Measurements from ENCODE around the gene GYS1. TPM values are rescaled to one million over a fixed set of nuclear protein-coding genes. Genes with fewer than 3 reads are reported as not detected.

The GYS1 gene
- total and polyA plus RNA-seq, 2 of the 8 experiments (the other 6 are each of a cell fraction or from before 2014, with no cell fraction given): 30.0 to 38.7 TPM

DNA sequence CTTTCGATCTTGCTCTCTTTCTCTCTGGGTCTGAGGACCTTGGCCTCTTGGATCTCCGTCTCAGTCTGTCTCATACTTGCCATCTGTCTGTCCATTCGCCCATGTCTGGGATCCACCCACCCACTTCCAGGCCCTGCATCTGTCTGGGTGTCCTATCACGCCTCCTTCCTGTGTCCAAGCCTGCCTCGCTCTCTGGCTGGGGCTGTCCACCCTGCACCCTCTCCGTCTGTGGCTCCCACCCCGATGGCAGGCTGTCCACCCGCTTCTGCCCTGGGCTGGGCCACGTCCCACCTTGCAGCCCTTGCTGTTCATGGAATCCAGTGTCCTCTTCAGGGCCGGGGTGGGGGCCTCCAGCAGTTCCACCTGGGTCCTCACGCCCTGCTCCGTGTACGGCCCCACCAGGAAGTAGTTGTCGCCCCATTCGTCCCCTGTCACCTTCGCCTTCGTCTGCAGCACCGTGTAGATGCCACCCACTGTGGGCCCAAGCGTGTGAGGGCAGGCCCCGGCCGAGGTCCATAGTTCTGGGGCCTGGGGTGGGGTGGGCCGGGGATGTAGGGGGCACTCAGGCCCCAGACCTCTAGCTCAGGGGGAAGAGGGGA lies 2.0 kb downstream of the GYS1 start (continued):
- TF ChIP-seq, protein P1, sequence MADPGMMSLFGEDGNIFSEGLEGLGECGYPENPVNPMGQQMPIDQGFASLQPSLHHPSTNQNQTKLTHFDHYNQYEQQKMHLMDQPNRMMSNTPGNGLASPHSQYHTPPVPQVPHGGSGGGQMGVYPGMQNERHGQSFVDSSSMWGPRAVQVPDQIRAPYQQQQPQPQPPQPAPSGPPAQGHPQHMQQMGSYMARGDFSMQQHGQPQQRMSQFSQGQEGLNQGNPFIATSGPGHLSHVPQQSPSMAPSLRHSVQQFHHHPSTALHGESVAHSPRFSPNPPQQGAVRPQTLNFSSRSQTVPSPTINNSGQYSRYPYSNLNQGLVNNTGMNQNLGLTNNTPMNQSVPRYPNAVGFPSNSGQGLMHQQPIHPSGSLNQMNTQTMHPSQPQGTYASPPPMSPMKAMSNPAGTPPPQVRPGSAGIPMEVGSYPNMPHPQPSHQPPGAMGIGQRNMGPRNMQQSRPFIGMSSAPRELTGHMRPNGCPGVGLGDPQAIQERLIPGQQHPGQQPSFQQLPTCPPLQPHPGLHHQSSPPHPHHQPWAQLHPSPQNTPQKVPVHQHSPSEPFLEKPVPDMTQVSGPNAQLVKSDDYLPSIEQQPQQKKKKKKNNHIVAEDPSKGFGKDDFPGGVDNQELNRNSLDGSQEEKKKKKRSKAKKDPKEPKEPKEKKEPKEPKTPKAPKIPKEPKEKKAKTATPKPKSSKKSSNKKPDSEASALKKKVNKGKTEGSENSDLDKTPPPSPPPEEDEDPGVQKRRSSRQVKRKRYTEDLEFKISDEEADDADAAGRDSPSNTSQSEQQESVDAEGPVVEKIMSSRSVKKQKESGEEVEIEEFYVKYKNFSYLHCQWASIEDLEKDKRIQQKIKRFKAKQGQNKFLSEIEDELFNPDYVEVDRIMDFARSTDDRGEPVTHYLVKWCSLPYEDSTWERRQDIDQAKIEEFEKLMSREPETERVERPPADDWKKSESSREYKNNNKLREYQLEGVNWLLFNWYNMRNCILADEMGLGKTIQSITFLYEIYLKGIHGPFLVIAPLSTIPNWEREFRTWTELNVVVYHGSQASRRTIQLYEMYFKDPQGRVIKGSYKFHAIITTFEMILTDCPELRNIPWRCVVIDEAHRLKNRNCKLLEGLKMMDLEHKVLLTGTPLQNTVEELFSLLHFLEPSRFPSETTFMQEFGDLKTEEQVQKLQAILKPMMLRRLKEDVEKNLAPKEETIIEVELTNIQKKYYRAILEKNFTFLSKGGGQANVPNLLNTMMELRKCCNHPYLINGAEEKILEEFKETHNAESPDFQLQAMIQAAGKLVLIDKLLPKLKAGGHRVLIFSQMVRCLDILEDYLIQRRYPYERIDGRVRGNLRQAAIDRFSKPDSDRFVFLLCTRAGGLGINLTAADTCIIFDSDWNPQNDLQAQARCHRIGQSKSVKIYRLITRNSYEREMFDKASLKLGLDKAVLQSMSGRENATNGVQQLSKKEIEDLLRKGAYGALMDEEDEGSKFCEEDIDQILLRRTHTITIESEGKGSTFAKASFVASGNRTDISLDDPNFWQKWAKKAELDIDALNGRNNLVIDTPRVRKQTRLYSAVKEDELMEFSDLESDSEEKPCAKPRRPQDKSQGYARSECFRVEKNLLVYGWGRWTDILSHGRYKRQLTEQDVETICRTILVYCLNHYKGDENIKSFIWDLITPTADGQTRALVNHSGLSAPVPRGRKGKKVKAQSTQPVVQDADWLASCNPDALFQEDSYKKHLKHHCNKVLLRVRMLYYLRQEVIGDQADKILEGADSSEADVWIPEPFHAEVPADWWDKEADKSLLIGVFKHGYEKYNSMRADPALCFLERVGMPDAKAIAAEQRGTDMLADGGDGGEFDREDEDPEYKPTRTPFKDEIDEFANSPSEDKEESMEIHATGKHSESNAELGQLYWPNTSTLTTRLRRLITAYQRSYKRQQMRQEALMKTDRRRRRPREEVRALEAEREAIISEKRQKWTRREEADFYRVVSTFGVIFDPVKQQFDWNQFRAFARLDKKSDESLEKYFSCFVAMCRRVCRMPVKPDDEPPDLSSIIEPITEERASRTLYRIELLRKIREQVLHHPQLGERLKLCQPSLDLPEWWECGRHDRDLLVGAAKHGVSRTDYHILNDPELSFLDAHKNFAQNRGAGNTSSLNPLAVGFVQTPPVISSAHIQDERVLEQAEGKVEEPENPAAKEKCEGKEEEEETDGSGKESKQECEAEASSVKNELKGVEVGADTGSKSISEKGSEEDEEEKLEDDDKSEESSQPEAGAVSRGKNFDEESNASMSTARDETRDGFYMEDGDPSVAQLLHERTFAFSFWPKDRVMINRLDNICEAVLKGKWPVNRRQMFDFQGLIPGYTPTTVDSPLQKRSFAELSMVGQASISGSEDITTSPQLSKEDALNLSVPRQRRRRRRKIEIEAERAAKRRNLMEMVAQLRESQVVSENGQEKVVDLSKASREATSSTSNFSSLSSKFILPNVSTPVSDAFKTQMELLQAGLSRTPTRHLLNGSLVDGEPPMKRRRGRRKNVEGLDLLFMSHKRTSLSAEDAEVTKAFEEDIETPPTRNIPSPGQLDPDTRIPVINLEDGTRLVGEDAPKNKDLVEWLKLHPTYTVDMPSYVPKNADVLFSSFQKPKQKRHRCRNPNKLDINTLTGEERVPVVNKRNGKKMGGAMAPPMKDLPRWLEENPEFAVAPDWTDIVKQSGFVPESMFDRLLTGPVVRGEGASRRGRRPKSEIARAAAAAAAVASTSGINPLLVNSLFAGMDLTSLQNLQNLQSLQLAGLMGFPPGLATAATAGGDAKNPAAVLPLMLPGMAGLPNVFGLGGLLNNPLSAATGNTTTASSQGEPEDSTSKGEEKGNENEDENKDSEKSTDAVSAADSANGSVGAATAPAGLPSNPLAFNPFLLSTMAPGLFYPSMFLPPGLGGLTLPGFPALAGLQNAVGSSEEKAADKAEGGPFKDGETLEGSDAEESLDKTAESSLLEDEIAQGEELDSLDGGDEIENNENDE (IDR thresholded peaks at IDR 0.05; ENCODE audit: insufficient replicate concordance, low read length): no peak
- no peak for TF ChIP-seq KDM5A (IDR thresholded peaks at IDR 0.05; ENCODE audit: low read length)

Measured in H1 (cell line).